ENCODE data around the gene PARVB. TPM values are rescaled to one million over a fixed set of nuclear protein-coding genes. Genes with fewer than 3 reads are reported as not detected.

The PARVB gene
- total and polyA plus RNA-seq, 12 donors, result 46.7 to 201 (median 91.2) TPM

- intact Hi-C loops (cut with DNase I), result no loop called here
- Histone ChIP-seq H3K36me3 (peaks cover 6 to 74% (median 33%) of the 10 kb centered on the region in 9 donors), H3K27ac (no peak overlapping the region), H3K27me3 (no peaks in the 10 kb centered on the region), H3K4me3 (no peak overlapping the region), H3K9me3 (peaks cover 0 to 16% (median 10%) of the 10 kb centered on the region in 11 donors), H3K4me1 (peaks cover 0 to 30% (median 12%) of the 10 kb centered on the region in 9 donors)
- no peak for TF ChIP-seq CTCF (IDR thresholded peaks at IDR 0.05)
- ATAC-seq, result no peak
- DNase-seq, result no peak
- WGBS, 2 donors, result 89 to 91% methylated on average over 12 of the region's 12 CpGs
These were observed 108.6 kb downstream of the PARVB start for GRCh38 chr22:44132724-44133123.

- H3K4me1 ChIP-seq, result peaks cover 0 to 26% (median 7%) of the 10 kb centered on the region in 9 donors
- DNase-seq (no peak), ATAC-seq (no peak)
- H3K27me3 ChIP-seq, result no peaks in the 10 kb centered on the region
- intact Hi-C loops (cut with DNase I), result no loop called here
- peaks cover 6 to 78% (median 34%) of the 10 kb centered on the region in 9 donors for H3K36me3 ChIP-seq
- no peak for TF ChIP-seq CTCF (IDR thresholded peaks at IDR 0.05)
- H3K9me3 ChIP-seq, result peaks cover 0 to 19% (median 10%) of the 10 kb centered on the region in 11 donors
- no peak overlapping the region for H3K27ac ChIP-seq
- no peak overlapping the region for H3K4me3 ChIP-seq
- 90% methylated on average over 6 of the region's 6 CpGs for WGBS, 2 donors
These were observed 109.1 kb downstream of the PARVB start for GRCh38 chr22:44133161-44133560.

- peaks cover 6 to 87% (median 34%) of the 10 kb centered on the region in 9 donors for H3K36me3 ChIP-seq
- H3K4me1 ChIP-seq, result peaks cover 0 to 22% (median 5%) of the 10 kb centered on the region in 9 donors
- 69 to 70% methylated on average over 21 of the region's 21 CpGs for WGBS, 2 donors
- no peak for DNase-seq
- TF ChIP-seq CTCF (IDR thresholded peaks at IDR 0.05), result no peak
- intact Hi-C loops (cut with DNase I), result no loop called here
- H3K4me3 ChIP-seq, result no peak overlapping the region
- peak in 7 of 8 donors; percentile 6 to 73 (median 58) for ATAC-seq
- H3K27ac ChIP-seq, result peak overlapping the region in 2 of 10 donors; percentile 21 to 33
- H3K27me3 ChIP-seq, result no peaks in the 10 kb centered on the region
- peaks cover 0 to 19% (median 10%) of the 10 kb centered on the region in 11 donors for H3K9me3 ChIP-seq
These were observed 109.9 kb downstream of the PARVB start for GRCh38 chr22:44133901-44134571.

GRCh38 chr22:44136112-44136511, 112.0 kb downstream of the PARVB start:
- Histone ChIP-seq H3K9me3 (peaks cover 0 to 19% (median 10%) of the 10 kb centered on the region in 11 donors), H3K27me3 (no peaks in the 10 kb centered on the region), H3K27ac (no peak overlapping the region), H3K4me3 (no peak overlapping the region), H3K36me3 (peaks cover 6 to 97% (median 34%) of the 10 kb centered on the region in 9 donors), H3K4me1 (peaks cover 0 to 32% (median 8%) of the 10 kb centered on the region in 9 donors)
- no peak for TF ChIP-seq CTCF (IDR thresholded peaks at IDR 0.05)
- intact Hi-C loops (cut with DNase I), result no loop called here
- no peak for DNase-seq
- ATAC-seq, result no peak
- 96% methylated on average over 8 of the region's 8 CpGs for WGBS, 2 donors

All from heart right ventricle (tissue), 16 donors.